K562 (cell line): Measurements from ENCODE around the gene EPM2A. TPM values are rescaled to one million over a fixed set of nuclear protein-coding genes. Genes with fewer than 3 reads are reported as not detected.

Experiments used
- CEBPZ ChIP-seq: fragments of 150-350 bp; IDR thresholded peaks from 2 replicates; pipeline ENCODE4 v1.6.1; 2014; ENCODE audit warnings: low read depth, mild to moderate bottlenecking, low read length, borderline replicate concordance
- EGR1 ChIP-seq: fragments of 450-650 bp; conservative IDR thresholded peaks from 2 replicates; pipeline ENCODE4 v1.6.1; 2017; ENCODE audit warnings: mild to moderate bottlenecking
- ETV1 ChIP-seq: fragments of 450-650 bp; conservative IDR thresholded peaks from 2 replicates; pipeline ENCODE4 v1.6.1; 2016; ENCODE audit warnings: missing genetic modification characterization, control low read depth, low read depth, missing compliant biosample characterization
- NFXL1 ChIP-seq: fragments of 450-650 bp; formaldehyde crosslinking; IDR thresholded peaks from 2 replicates; pipeline ENCODE4 v1.4.0; 2021; ENCODE audit warnings: mild to moderate bottlenecking
- PKNOX1 ChIP-seq: fragments of 450-650 bp; IDR thresholded peaks from 2 replicates; pipeline ENCODE4 v1.6.1; 2016
- SAP30 ChIP-seq: fragments of 200-600 bp; sonication (generic); IDR thresholded peaks from 2 replicates; pipeline ENCODE4 v1.6.1; 2012; ENCODE audit warnings: borderline replicate concordance, low read depth, mild to moderate bottlenecking, moderate library complexity, low read length, control low read depth, inconsistent platforms; ENCODE audit not compliant: insufficient read depth, poor library complexity, severe bottlenecking
- SMARCA5 ChIP-seq: fragments of 450-650 bp; IDR thresholded peaks from 2 replicates; pipeline ENCODE4 v1.6.1; 2016
- SMARCE1 ChIP-seq: fragments of 450-650 bp; IDR thresholded peaks from 2 replicates; pipeline ENCODE4 v1.7.1; 2016; ENCODE audit warnings: mild to moderate bottlenecking
- SMC3 ChIP-seq: conservative IDR thresholded peaks from 2 replicates; pipeline ENCODE4 v1.6.1; 2011; ENCODE audit warnings: low read depth, low read length, improper control_type of control experiment; ENCODE audit not compliant: insufficient read depth
- ZNF589 ChIP-seq: fragments of 200-800 bp; sonication (Bioruptor generic); IDR thresholded peaks from 2 replicates; pipeline ENCODE4 v1.6.1; 2016; ENCODE audit warnings: low read depth, missing genetic modification characterization, missing compliant biosample characterization
- polyA plus RNA-seq, 8 experiments: library from polyadenylated mRNA; depleted of rRNA in 4 of 8; stranded (reverse) in 5 of 8; unstranded in 3 of 8; fragments of >200 nt; fragmentation: Nextera tagmentation in 2 of 8; fragmentation: Illumina TruSeq in 1 of 8; extraction: Ambion mirVana in 2 of 8; extraction: Trizol in 1 of 8; gene quantifications; 2 replicates each; pipeline versions ENCODE4 v1.2.1 to v1.2.3, GENCODE V29; 2011 to 2014; ENCODE audit warnings: inconsistent platforms in 1 of 8, missing spikeins in 1 of 8
- total RNA-seq, 7 experiments: library from RNA; depleted of rRNA in 6 of 7; stranded (reverse); fragments of >200 nt in 6 of 7; fragmentation: Illumina TruSeq in 2 of 7; extraction: Trizol in 2 of 7; gene quantifications; 2 replicates each; pipeline versions ENCODE4 v1.2.1 to v1.2.3, GENCODE V29; 2011 to 2021; ENCODE audit warnings: low replicate concordance in 1 of 7
- TF ChIP-seq, protein P1 (sequence below), 2 experiments: fragments of 450-650 bp in 1 of 2; sonication (generic) in 1 of 2; formaldehyde crosslinking in 1 of 2; IDR thresholded peaks; 2 replicates each; pipeline versions ENCODE4 v1.7.1 to v1.9.0; 2016 to 2022; ENCODE audit warnings: inconsistent platforms in 1 of 2, mild to moderate bottlenecking in 1 of 2, missing genetic modification reagents in 1 of 2
- TF ChIP-seq, protein P2 (sequence below): fragments of 250-450 bp; sonication (Bioruptor Pico); IDR thresholded peaks from 2 replicates; pipeline ENCODE4 v1.6.1; 2021; ENCODE audit warnings: mild to moderate bottlenecking

EPM2A gene
- total and polyA plus RNA-seq, 9 of the 15 experiments (the other 6 are each of a cell fraction or from before 2014, with no cell fraction given): 0.35 to 5.3 (median 2.5) TPM

- TF ChIP-seq PKNOX1 (no peak), SMC3 (no peak), SMARCE1 (peak; percentile 33; the same call in 1 of the 2 replicates), CEBPZ (no peak), SAP30 (peak; percentile 29), ETV1 (tag) (peak; percentile 75), ZNF589 (0 out of 2 replicates have a peak, but pooled peaks have one; percentile 39), EGR1 (no peak), NFXL1 (CRISPR knock-in tag) (no peak), SMARCA5 (no peak)
- TF ChIP-seq, protein P1, sequence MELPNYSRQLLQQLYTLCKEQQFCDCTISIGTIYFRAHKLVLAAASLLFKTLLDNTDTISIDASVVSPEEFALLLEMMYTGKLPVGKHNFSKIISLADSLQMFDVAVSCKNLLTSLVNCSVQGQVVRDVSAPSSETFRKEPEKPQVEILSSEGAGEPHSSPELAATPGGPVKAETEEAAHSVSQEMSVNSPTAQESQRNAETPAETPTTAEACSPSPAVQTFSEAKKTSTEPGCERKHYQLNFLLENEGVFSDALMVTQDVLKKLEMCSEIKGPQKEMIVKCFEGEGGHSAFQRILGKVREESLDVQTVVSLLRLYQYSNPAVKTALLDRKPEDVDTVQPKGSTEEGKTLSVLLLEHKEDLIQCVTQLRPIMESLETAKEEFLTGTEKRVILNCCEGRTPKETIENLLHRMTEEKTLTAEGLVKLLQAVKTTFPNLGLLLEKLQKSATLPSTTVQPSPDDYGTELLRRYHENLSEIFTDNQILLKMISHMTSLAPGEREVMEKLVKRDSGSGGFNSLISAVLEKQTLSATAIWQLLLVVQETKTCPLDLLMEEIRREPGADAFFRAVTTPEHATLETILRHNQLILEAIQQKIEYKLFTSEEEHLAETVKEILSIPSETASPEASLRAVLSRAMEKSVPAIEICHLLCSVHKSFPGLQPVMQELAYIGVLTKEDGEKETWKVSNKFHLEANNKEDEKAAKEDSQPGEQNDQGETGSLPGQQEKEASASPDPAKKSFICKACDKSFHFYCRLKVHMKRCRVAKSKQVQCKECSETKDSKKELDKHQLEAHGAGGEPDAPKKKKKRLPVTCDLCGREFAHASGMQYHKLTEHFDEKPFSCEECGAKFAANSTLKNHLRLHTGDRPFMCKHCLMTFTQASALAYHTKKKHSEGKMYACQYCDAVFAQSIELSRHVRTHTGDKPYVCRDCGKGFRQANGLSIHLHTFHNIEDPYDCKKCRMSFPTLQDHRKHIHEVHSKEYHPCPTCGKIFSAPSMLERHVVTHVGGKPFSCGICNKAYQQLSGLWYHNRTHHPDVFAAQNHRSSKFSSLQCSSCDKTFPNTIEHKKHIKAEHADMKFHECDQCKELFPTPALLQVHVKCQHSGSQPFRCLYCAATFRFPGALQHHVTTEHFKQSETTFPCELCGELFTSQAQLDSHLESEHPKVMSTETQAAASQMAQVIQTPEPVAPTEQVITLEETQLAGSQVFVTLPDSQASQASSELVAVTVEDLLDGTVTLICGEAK (IDR thresholded peaks at IDR 0.05): no peak
- TF ChIP-seq, protein P1 (CRISPR knock-in tag; IDR thresholded peaks at IDR 0.05): peak; percentile 34; the same call in 1 of the 2 replicates
- TF ChIP-seq, protein P2, sequence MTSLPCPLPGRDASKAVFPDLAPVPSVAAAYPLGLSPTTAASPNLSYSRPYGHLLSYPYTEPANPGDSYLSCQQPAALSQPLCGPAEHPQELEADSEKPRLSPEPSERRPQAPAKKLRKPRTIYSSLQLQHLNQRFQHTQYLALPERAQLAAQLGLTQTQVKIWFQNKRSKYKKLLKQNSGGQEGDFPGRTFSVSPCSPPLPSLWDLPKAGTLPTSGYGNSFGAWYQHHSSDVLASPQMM (CRISPR knock-in tag): no peak
These were observed at the start of gene EPM2A (continued) for GRCh38 chr6:145735356-145736165.
